Liver (tissue), 9 donors: Measurements from ENCODE around the gene VPS26A. TPM values are rescaled to one million over a fixed set of nuclear protein-coding genes. Genes with fewer than 3 reads are reported as not detected.

Experiments used
- DNase-seq: peaks from one replicate; pipeline ENCODE4 v3.0.0-alpha.2; 2017; ENCODE audit warnings: low spot score
- H3K27ac ChIP-seq, 2 donors: one replicate each; pipeline ENCODE4 v1.7.0; 2013; ENCODE audit warnings: inconsistent platforms in 2 of 2, low read length in 2 of 2, control low read depth in 1 of 2, low read depth in 1 of 2, mild to moderate bottlenecking in 1 of 2
- H3K27me3 ChIP-seq, 4 donors: one replicate each; pipeline versions ENCODE4 v1.6.1 to v1.7.0; 2013; ENCODE audit warnings: low read length in 3 of 4, inconsistent platforms in 1 of 4, mild to moderate bottlenecking in 1 of 4, moderate library complexity in 1 of 4; ENCODE audit not compliant: control insufficient read depth in 4 of 4, insufficient read depth in 4 of 4
- H3K36me3 ChIP-seq, 4 donors: one replicate each; pipeline versions ENCODE4 v1.6.1 to v1.7.0; 2013; ENCODE audit warnings: low read length in 3 of 4, mild to moderate bottlenecking in 3 of 4, low read depth in 1 of 4, moderate library complexity in 1 of 4; ENCODE audit not compliant: control insufficient read depth in 4 of 4, insufficient read depth in 3 of 4
- H3K4me1 ChIP-seq, 4 donors: one replicate each; pipeline versions ENCODE4 v1.6.1 to v1.7.0; 2013; ENCODE audit warnings: low read length in 3 of 4, mild to moderate bottlenecking in 3 of 4, moderate library complexity in 1 of 4; ENCODE audit not compliant: control insufficient read depth in 4 of 4, insufficient read depth in 4 of 4
- H3K4me3 ChIP-seq, 3 donors: one replicate each; pipeline versions ENCODE4 v1.6.1 to v1.7.0; 2013; ENCODE audit warnings: low read length in 3 of 3, control low read depth in 1 of 3, low read depth in 1 of 3, mild to moderate bottlenecking in 1 of 3
- H3K9ac ChIP-seq, 2 donors: one replicate each; pipeline ENCODE4 v1.7.0; 2013; ENCODE audit warnings: low read length in 2 of 2, mild to moderate bottlenecking in 2 of 2, moderate library complexity in 2 of 2, control low read depth in 1 of 2, low read depth in 1 of 2
- H3K9me3 ChIP-seq, 4 donors: one replicate each; pipeline versions ENCODE4 v1.6.1 to v1.7.0; 2013; ENCODE audit warnings: low read length in 3 of 4; ENCODE audit not compliant: control insufficient read depth in 4 of 4
- EGR1 ChIP-seq, 2 donors: IDR thresholded peaks; 2 replicates each; pipeline ENCODE4 v1.6.1; 2016 to 2018; ENCODE audit warnings: antibody characterized with exemption in 2 of 2, low read depth in 2 of 2
- FOXA1 ChIP-seq: IDR thresholded peaks from 2 replicates; pipeline ENCODE4 v1.6.1; 2016; ENCODE audit warnings: antibody characterized with exemption
- GABPA ChIP-seq, 2 donors: IDR thresholded peaks in 1 of 2; conservative IDR thresholded peaks in 1 of 2; 2 replicates each; pipeline ENCODE4 v1.6.1; 2016; ENCODE audit warnings: antibody characterized with exemption in 2 of 2, mild to moderate bottlenecking in 1 of 2, moderate library complexity in 1 of 2
- HNF4A ChIP-seq, 2 donors: conservative IDR thresholded peaks; 2 replicates each; pipeline ENCODE4 v1.6.1; 2016; ENCODE audit warnings: antibody characterized with exemption in 2 of 2, mild to moderate bottlenecking in 2 of 2
- HNF4G ChIP-seq: IDR thresholded peaks from 2 replicates; pipeline ENCODE4 v1.6.1; 2016; ENCODE audit warnings: antibody characterized with exemption
- JUND ChIP-seq, 2 donors: IDR thresholded peaks; 2 replicates each; pipeline ENCODE4 v1.6.1; 2016; ENCODE audit warnings: antibody characterized with exemption in 2 of 2
- NR2F2 ChIP-seq: IDR thresholded peaks from 2 replicates; pipeline ENCODE4 v1.6.1; 2016; ENCODE audit warnings: antibody characterized with exemption
- RAD21 ChIP-seq, 2 donors: IDR thresholded peaks; 2 replicates each; pipeline ENCODE4 v1.6.1; 2016; ENCODE audit warnings: antibody characterized with exemption in 2 of 2, mild to moderate bottlenecking in 2 of 2
- RXRA ChIP-seq, 2 donors: IDR thresholded peaks; 2 replicates each; pipeline ENCODE4 v1.6.1; 2017 to 2018; ENCODE audit warnings: antibody characterized with exemption in 2 of 2, mild to moderate bottlenecking in 1 of 2
- SP1 ChIP-seq: IDR thresholded peaks from 2 replicates; pipeline ENCODE4 v1.6.1; 2018; ENCODE audit warnings: antibody characterized with exemption, mild to moderate bottlenecking
- TAF1 ChIP-seq: conservative IDR thresholded peaks from 2 replicates; pipeline ENCODE4 v1.6.1; 2016; ENCODE audit warnings: antibody characterized with exemption, mild to moderate bottlenecking
- YY1 ChIP-seq: IDR thresholded peaks from 2 replicates; pipeline ENCODE4 v1.6.1; 2016; ENCODE audit warnings: antibody characterized with exemption, mild to moderate bottlenecking
- WGBS: extraction: QIAGEN DNeasy Blood & Tissue Kit; methylation state at CpG from one replicate; pipeline ENCODE4 v1.1.7; 2013; 5-methylcytosine and 5-hydroxymethylcytosine counted together
- polyA plus RNA-seq, 2 donors: library from polyadenylated mRNA; stranded (reverse) in 1 of 2; unstranded in 1 of 2; fragments of 200-250 nt in 1 of 2; fragments of >200 nt in 1 of 2; fragmentation: Nextera tagmentation in 1 of 2; extraction: Ambion mirVana in 1 of 2; gene quantifications; one replicate each; pipeline versions ENCODE4 v1.2.1 to v1.2.3, GENCODE V29; 2013 to 2015
- total RNA-seq, 2 donors: library from RNA; depleted of rRNA; stranded (reverse); fragments of >200 nt; gene quantifications; one replicate each; pipeline ENCODE4 v1.2.3, GENCODE V29; 2014
- TF ChIP-seq, protein P1 (sequence below): IDR thresholded peaks from 2 replicates; pipeline ENCODE4 v1.6.1; 2016; ENCODE audit warnings: antibody characterized with exemption, mild to moderate bottlenecking
- TF ChIP-seq, protein P2 (sequence below): IDR thresholded peaks from 2 replicates; pipeline ENCODE4 v1.6.1; 2016; ENCODE audit warnings: antibody characterized with exemption
- TF ChIP-seq, protein P3 (sequence below): IDR thresholded peaks from 2 replicates; pipeline ENCODE4 v1.6.1; 2016; ENCODE audit warnings: antibody characterized with exemption
- TF ChIP-seq, protein P4 (sequence below): fragments of 150-350 bp; IDR thresholded peaks from 2 replicates; pipeline ENCODE4 v1.5.1; 2017; ENCODE audit warnings: improper control_type of control experiment, low read depth, low read length; ENCODE audit not compliant: missing input control
- TF ChIP-seq, protein P5 (sequence below): IDR thresholded peaks from 2 replicates; pipeline ENCODE4 v1.6.1; 2016; ENCODE audit warnings: antibody characterized with exemption
- donor health status: healthy.
- donor health status: healthy.
- donor health status: healthy.
- donor health status: healthy.
- donor health status: healthy.

The VPS26A gene
- total and polyA plus RNA-seq, 4 donors, result 10.9 to 21.4 (median 14.5) TPM

DNA sequence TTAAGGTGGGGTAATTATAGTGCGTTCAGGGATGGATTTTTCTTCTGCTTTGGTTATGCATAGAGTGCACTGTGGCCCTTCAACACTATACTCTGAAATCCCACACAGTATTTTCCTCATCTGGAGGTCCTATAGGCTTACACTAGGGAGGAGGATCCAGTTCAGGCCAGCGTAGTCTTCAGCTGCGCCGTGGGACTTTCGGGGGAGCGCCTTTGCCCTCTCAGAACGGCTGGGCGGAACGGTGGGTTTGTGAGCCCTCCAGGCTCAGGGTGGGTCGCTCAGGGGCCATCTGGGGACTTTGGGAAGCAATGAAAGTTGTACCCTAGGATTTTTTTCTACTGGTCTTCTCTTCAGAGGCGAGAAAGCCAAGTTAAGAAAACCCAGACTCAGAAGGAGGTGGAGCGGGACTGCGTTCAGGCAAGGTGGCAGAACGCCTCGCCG, 652 bp upstream of the VPS26A start:
- Histone ChIP-seq H3K9ac (peak overlapping the region; percentile 78 to 89), H3K36me3 (no peaks in the 10 kb centered on the region), H3K27ac (peak overlapping the region; percentile 97 to 100), H3K9me3 (no peaks in the 10 kb centered on the region), H3K4me3 (peak overlapping the region; percentile 84 to 99 (median 86)), H3K4me1 (peaks cover 3 to 17% (median 14%) of the 10 kb centered on the region in 4 donors), H3K27me3 (no peaks in the 10 kb centered on the region)
- TF ChIP-seq, protein P1, sequence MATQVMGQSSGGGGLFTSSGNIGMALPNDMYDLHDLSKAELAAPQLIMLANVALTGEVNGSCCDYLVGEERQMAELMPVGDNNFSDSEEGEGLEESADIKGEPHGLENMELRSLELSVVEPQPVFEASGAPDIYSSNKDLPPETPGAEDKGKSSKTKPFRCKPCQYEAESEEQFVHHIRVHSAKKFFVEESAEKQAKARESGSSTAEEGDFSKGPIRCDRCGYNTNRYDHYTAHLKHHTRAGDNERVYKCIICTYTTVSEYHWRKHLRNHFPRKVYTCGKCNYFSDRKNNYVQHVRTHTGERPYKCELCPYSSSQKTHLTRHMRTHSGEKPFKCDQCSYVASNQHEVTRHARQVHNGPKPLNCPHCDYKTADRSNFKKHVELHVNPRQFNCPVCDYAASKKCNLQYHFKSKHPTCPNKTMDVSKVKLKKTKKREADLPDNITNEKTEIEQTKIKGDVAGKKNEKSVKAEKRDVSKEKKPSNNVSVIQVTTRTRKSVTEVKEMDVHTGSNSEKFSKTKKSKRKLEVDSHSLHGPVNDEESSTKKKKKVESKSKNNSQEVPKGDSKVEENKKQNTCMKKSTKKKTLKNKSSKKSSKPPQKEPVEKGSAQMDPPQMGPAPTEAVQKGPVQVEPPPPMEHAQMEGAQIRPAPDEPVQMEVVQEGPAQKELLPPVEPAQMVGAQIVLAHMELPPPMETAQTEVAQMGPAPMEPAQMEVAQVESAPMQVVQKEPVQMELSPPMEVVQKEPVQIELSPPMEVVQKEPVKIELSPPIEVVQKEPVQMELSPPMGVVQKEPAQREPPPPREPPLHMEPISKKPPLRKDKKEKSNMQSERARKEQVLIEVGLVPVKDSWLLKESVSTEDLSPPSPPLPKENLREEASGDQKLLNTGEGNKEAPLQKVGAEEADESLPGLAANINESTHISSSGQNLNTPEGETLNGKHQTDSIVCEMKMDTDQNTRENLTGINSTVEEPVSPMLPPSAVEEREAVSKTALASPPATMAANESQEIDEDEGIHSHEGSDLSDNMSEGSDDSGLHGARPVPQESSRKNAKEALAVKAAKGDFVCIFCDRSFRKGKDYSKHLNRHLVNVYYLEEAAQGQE, result no peak
- peak in 1 of 2 donors; percentile 46 for TF ChIP-seq RAD21 (IDR thresholded peaks at IDR 0.05)
- DNase-seq, result no peak
- under 1% methylated on average over 16 of the region's 16 CpGs for WGBS

DNA sequence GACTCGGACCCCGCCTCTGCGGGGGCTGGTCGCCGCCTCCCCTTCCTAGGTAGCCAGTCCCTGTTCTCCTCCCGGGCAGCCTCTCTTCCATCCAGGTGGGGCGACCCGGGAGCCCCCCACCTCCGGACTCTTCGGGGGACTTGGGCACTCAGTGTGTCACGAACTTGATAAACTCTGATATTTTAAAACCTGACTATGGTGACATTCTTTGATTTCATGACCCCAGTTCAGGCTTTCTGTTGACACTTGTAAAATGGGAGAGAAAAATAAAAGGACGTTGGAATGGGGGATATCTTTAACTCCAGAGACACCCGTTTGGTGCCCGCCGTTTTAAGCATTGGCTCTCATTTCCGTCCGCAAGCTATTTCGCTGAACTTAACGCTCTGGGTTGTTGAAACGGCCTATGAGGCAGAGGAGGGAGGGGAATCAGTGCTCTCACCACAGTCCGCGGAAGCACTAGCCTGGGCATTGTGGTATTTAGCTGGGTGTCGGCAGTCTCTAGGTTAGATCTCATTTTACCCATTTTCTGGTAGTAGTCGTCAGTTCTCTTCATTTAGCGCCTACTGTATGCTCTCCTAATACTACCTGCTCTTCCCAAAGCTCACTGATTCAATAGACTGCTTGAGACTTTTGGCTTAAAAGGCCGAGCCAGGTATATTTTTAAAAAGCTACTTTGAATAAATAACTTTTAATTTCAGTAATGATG, 738 bp downstream of the VPS26A start:
- Histone ChIP-seq H3K4me1 (peaks cover 5 to 20% (median 14%) of the 10 kb centered on the region in 4 donors), H3K9me3 (no peaks in the 10 kb centered on the region), H3K36me3 (no peaks in the 10 kb centered on the region), H3K27ac (peak overlapping the region; percentile 88 to 97), H3K9ac (peak overlapping the region; percentile 83 to 93), H3K27me3 (no peaks in the 10 kb centered on the region), H3K4me3 (peak overlapping the region; percentile 86 to 94 (median 89))
- no peak for TF ChIP-seq JUND (IDR thresholded peaks at IDR 0.05)
- TF ChIP-seq TAF1, result no peak
- no peak for TF ChIP-seq HNF4A (conservative IDR thresholded peaks at IDR 0.05)
- TF ChIP-seq, protein P2, sequence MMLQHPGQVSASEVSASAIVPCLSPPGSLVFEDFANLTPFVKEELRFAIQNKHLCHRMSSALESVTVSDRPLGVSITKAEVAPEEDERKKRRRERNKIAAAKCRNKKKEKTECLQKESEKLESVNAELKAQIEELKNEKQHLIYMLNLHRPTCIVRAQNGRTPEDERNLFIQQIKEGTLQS, result no peak
- peak; percentile 13 for TF ChIP-seq NR2F2
- TF ChIP-seq RXRA (IDR thresholded peaks at IDR 0.05), result peak in 1 of 2 donors; percentile 30
- TF ChIP-seq SP1, result peak; percentile 12
- TF ChIP-seq, protein P3, sequence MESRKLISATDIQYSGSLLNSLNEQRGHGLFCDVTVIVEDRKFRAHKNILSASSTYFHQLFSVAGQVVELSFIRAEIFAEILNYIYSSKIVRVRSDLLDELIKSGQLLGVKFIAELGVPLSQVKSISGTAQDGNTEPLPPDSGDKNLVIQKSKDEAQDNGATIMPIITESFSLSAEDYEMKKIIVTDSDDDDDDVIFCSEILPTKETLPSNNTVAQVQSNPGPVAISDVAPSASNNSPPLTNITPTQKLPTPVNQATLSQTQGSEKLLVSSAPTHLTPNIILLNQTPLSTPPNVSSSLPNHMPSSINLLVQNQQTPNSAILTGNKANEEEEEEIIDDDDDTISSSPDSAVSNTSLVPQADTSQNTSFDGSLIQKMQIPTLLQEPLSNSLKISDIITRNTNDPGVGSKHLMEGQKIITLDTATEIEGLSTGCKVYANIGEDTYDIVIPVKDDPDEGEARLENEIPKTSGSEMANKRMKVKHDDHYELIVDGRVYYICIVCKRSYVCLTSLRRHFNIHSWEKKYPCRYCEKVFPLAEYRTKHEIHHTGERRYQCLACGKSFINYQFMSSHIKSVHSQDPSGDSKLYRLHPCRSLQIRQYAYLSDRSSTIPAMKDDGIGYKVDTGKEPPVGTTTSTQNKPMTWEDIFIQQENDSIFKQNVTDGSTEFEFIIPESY, result no peak
- TF ChIP-seq, protein P1, result no peak
- peak in 1 of 2 donors; percentile 15 for TF ChIP-seq RAD21 (IDR thresholded peaks at IDR 0.05)
- TF ChIP-seq EGR1 (IDR thresholded peaks at IDR 0.05; ENCODE audit: low read depth in 2 of 2), result no peak
- peak; percentile 31 for TF ChIP-seq YY1
- TF ChIP-seq GABPA (IDR thresholded peaks at IDR 0.05 in 1 of 2, conservative IDR thresholded peaks at IDR 0.05 in 1 of 2), result no peak
- TF ChIP-seq, protein P4, sequence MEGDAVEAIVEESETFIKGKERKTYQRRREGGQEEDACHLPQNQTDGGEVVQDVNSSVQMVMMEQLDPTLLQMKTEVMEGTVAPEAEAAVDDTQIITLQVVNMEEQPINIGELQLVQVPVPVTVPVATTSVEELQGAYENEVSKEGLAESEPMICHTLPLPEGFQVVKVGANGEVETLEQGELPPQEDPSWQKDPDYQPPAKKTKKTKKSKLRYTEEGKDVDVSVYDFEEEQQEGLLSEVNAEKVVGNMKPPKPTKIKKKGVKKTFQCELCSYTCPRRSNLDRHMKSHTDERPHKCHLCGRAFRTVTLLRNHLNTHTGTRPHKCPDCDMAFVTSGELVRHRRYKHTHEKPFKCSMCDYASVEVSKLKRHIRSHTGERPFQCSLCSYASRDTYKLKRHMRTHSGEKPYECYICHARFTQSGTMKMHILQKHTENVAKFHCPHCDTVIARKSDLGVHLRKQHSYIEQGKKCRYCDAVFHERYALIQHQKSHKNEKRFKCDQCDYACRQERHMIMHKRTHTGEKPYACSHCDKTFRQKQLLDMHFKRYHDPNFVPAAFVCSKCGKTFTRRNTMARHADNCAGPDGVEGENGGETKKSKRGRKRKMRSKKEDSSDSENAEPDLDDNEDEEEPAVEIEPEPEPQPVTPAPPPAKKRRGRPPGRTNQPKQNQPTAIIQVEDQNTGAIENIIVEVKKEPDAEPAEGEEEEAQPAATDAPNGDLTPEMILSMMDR, result no peak
- TF ChIP-seq HNF4G, result no peak
- no peak for TF ChIP-seq FOXA1
- TF ChIP-seq, protein P5, sequence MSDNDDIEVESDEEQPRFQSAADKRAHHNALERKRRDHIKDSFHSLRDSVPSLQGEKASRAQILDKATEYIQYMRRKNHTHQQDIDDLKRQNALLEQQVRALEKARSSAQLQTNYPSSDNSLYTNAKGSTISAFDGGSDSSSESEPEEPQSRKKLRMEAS, result no peak
- DNase-seq, result peak; percentile 61
- WGBS, result under 1% methylated on average over 26 of the region's 26 CpGs
